GM18907 (cell line): ENCODE results near the gene LHX6.

ENCODE experiments used
- ATAC-seq: cut with Tn5 transposase; IDR thresholded peaks from one replicate; pipeline ENCODE4 v1.9.1; 2021; ENCODE audit warnings: mild to moderate bottlenecking, moderate library complexity; ENCODE audit not compliant: unreplicated experiment

LHX6 gene

DNA sequence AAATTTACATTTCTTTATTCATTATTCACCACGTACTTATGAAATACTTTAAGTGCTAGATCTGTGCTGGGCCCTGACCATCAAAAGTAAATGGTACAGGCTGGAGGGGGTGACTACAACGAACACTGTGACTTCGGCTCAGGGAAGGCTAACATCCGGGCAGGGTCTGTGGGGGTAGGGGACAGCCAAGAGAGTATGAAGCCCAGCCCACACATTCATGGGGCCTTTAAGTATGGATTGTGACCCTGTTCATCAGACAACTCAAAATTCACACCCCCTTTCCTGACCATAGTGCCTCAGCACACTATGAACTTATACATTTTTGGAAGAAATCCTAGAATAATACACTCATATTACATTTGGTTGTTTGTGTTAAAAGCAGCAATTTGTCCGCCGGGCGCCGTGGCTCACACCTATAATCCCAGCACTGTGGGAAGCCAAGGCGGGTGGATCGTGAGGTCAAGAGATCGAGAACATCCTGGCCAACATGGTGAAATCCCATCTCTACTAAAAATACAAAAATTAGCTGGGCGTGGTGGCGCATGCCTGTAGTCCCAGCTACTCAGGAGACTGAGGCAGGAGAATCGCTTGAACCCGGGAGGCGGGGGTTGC is 35.7 kb downstream of the LHX6 start:
- ATAC-seq = no peak

DNA sequence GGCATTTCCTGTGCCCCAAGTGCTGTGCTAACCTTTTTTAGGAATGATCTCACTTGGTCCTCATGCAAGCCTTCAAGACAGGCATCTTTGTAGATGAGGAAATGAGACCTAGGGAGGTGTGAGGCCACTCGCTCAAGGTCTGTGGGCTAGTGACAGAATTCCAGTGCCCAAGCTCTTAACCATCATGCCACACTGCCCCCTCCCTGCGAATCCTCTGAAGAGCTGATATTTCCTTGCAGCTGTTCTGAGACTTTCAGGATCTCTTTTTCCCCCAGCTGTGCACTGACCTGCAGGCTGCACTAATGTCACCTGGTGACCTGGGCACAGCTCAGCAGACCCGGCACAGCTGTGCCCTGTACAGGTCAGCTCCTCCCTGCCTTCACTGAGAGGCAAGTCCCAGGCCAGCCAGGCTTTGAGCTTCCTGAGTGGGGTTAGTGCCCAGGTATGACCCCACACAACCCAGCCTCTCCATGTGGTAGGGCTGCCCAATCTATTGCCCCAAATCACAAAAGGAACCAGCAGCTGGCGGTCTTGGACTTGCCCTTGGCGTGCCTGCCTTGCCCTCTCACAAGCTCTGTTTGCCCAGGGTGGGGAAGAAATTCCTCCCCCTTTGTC is 36.4 kb downstream of the LHX6 start:
- ATAC-seq = no peak

DNA sequence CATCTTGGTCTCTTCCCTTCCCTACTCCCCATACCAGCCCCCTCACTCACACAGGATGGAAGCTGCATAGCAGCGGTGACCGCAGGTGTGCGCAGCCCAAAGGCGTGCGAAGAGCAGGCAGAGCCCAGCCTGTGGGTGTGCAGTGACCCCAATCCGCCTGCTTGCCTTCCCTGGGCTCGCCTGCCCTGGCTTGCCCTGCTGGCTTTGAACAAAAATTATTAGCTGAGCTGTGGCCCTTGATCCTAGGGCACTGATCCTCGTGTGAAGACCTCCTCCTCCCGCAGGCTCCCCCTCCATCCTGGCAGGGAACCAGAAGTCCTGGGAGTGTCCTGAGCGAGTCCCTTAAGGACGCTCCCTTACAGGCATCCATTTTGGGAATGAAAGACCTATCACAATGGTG is 37.2 kb downstream of the LHX6 start:
- no peak for ATAC-seq

DNA sequence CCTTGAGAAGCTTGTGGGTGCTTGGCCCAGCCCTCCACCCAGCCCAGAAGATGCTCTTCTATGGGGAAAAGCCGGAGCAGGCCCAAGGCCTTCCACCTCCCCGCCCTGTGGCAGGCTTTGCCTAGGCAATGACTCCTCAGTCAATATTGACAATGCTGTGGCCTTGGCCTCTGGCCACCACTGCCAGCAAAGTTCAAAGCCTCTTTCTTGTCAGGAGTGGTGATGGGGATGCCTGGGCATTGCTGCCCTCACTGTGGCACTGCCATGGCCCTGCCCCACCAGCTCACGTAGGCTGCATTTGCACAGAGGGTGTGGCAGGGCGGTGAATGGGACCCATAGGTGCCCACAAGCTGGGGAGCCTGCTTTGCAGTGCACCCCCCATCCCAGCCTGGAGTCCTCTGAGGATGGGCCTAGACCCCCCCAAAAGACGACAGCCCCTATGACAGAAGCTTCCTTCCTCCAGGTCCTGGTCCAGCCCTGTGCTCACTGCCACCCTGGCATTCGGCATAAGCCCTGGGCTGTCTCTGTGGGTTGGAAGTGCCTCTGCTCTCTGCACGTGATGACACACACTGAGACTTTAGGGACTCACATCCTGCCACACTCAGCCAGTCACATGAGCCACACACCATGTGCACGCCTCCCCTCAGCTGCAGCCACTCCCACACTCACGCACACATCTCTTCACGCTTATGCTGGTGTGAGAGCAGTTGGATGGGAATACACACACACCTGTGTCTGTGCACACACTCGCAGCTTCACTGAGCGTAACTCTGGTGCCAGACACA is 38.0 kb downstream of the LHX6 start:
- ATAC-seq = no peak

DNA sequence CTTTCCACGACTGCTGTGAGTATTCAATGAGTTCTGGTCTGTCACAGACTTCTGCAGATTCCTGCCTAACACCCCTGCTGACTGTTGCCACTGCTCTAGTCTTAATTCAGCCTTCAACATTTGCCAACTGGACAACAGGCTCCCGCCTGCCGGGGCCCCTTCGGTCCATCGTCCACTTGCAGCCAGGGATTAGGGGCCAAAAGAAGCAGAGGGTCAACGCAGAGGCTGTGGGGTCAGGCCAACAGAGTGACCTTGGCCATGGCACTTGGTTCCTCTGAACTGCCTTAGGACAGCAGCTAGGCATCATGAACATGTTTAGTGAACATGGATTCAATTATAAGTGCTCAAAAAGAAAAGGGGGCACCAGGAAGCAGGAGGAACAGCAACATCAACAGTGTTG is 40.4 kb downstream of the LHX6 start:
- no peak for ATAC-seq

DNA sequence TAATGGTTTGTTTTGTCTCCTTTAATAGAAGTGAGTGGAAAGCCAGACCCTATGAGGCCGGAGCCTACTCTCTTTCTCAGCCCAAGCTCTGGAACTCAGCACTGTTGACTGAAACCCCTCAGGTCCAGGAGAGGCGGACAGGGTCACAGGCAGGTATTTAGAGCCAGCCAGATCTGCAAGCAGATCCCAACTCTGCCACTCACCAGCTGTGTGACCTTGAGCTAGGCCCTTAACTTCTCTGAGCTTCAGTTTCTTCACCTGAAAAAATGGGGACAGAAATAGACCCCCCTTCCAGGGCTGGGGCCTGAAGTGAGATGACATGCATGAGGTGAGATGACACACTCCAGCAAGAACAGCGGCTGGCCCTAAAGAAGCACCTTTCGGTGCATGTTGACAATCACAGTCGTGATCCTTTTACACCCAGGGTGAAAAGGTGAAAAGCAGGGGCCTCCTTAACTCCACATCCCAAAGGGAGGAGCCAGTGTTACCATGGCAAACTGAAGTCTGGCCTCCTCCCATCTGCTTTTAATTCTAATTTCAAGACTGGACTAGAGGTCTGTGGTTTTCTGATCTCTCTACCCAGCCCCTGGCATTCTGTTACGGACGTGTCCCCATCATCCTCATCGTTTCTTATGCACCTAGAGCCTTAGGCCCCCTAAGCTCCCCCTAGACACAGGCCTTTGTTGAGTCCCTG is 41.8 kb downstream of the LHX6 start:
- ATAC-seq = no peak

DNA sequence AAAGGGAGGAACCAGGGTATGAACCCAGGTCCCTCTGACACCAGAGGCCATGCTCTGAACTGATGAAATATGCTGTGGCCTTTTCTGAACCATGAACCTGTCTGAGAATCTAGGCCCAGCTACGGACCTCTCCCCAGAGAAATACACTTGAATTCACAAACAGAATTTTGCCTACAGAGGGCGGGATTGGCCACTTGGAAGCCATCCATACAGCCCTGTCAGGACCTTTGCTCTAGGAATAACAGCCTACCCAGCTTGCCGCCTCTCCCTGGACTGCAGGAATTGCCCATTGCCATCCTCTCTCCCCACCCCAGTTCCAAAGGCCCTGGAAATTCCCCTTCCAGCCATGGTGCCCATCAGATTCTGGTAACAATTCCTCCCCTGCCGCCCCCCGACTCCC is 42.5 kb downstream of the LHX6 start:
- ATAC-seq = no peak

DNA sequence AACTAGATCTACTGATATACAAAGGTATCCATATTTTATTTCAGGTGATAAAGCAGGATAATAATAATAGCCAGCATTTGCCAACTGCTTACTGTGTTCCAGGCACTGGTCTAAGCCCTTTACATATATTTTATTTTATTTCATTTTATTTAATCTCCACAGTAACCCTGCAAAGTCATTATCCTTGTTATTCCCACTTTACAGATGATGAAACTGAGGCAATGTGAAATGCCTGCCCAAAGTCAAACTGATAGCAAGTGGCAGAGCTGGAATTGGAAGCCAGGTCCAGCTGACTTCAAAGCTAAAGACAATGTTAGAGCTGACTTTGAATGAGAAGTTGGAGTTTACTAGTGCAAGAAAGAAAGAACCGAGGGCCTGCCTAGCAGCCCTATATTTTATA is 44.2 kb downstream of the LHX6 start:
- ATAC-seq = no peak

DNA sequence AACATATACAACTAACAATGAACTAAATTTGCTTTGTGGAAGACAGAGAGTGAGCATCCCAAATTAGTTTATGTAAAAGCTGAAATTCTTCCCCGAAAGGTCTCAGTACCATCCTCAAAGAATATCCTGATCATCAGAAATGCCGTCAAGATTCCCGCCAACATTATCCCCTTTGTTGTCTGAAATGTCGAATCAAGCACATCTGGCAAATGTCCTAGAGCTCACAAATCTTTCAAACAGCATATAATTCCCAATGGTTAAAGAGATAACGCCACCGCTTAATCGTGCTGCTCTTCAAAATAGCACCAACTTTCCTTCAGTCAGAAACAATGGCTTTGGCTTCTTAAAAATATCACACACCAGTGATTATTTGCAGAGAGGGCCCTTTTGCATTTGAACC is 45.3 kb downstream of the LHX6 start:
- no peak for ATAC-seq

DNA sequence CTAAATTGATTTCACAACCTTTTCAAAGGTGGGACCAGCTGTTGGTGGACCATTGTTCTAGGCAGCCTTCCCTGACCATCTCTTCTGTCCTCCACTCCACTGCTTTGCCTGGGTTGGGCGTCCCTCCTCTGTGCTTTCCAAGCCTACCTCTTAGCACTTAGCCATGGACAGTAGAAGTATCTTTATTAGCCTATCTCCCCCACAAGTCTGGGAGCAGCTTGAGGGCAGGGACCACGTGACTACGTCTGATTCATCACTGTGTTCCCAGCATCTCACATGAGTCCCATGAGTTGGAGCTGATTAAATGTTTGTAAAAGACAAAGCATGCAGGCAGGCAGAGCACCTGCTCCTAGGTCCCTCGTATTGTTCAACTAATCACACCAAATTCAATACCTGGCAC is 48.1 kb downstream of the LHX6 start:
- ATAC-seq = no peak

DNA sequence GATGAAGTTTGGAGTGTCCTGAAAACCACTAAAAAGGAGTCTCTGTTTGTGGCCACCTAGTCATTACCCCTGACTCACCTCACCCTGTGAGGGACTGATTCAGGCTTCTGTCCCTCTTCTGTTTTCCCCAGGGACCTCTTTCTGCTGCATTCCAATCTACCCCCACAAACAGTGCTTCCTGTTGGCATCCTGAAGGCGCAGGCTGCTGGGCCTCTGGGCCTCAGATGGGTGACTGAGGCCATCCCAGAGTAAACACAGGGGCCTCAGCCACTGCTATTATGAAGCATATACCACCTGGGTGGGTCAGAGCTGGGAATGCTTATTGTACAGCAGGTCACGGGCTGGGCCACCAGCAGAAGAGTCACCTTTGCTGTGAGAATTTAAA is 49.1 kb downstream of the LHX6 start:
- no peak for ATAC-seq

DNA sequence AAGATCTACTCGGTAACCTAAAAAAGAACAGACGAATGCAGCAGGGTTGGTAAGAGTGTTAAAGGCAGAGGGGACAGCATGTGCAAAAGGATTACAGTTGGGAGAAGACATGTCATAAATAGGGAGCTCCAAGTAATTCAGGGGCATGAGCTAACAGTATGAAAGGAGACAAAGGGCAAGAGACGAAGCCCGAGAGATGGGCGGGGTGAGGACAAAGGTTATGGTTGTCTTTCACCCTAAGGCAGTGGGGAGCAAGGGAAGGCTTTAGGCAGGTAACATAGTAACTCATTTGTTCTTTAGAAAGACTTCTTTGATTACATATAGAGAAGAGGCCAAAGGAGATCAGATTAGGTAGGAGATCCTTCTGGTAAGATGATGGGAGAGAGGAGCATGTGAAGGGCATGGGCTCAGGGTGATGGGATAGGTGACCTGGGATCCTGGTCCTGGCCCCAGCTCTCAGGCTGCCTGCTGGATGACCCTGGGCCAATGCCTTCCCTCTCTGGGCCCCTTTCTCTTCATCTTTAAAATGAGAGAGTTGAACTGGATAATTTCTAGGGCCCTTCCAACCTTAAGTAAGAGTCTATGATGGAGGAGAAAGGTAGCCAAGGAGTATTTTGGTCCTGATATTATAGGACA is 49.6 kb downstream of the LHX6 start:
- no peak for ATAC-seq

DNA sequence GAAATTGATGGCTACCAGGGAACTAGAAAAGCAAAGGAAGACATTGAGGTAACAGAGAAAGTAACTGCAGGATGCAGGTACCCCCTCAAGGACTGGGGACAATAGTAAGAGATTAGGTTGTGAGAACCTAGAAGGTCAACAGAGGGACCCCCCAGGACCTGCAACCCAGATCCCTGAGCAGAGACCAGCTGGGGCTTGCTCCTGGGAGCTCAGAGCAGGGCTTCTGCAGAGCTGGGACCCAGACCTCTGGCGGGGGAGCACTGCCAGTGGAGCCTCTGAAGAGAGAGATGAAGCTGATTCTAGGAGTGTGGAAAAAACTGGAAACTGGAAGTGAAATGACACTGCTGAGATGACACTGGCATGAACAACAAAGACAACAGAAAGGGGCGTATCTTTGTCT is 51.8 kb downstream of the LHX6 start:
- ATAC-seq = no peak

DNA sequence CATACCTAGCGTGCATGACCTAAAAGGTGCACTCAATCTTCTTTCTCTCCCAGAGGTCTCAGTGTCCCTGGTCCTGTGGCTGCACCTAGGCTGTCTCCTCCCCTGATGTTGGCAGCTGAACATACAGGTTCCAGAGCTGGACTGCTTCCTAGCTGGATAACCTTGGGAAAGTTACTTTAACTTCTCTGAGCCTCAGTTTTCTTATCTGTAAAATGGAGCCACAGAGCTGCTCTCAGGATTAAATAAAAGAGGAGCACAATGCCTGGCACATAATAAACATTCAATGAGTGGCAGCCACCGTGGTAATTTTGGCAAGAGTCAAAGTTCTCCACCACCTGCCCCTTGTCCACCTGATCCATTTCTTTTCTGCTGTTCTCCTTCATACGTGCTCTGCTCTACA is 55.1 kb downstream of the LHX6 start:
- ATAC-seq = no peak

DNA sequence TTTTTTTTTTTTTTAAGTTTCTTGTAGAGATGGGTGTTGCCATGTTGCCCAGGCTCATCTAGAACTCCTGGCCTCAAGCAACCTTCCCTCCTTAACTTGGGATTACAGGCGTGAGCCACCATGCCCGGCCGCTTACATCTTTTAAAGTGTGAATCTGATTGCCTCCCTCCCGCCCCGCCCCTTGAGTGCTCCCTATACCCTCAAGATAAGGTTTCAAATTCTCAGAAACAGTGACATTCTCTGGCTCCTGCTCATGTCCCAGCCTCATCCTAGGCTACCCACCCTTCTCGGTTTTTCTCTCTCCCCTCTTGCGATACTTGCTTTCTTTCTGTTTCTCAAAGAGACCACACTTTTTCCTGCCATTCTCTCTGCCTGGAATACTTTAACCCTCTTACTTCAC is 56.6 kb downstream of the LHX6 start:
- ATAC-seq = no peak

DNA sequence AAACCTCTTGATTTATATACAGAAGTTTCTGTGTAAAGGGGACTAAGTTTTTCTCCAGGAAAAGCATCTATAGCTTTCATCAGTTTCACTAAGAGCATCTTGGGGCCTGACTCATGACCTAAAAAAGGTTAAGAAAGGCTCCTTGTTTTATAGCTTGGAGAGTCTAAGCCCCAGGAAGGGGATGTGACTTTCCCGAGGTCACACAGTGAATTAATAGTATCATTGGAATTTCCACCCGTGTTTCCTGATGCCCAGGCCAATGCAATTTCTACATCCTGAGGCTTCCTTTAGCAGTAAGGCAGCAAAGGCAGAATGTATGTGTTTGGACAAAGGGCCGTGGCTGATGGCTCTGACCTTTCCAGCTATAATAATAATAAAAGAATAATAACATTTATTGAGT is 60.4 kb downstream of the LHX6 start:
- ATAC-seq = no peak

DNA sequence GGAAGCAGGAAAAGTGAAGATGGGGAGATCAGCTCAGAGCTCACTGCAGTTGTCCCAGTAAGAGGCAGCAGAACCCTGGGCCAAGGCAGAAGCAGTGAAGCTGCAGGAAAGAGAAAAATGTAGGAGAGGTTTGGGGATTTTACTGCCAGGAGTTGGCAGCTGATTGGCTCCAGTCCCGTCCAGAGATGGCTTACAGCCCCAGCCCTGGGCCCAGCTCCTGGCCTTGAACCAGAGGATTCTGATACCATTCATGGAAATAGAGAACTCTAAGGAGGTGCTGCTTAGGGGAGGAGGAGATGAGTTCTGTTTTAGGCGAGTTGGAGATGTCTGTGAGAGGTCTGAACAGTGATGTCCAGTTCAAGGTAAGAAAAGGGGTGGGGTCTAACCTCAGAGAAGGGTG is 64.5 kb downstream of the LHX6 start:
- ATAC-seq = no peak

DNA sequence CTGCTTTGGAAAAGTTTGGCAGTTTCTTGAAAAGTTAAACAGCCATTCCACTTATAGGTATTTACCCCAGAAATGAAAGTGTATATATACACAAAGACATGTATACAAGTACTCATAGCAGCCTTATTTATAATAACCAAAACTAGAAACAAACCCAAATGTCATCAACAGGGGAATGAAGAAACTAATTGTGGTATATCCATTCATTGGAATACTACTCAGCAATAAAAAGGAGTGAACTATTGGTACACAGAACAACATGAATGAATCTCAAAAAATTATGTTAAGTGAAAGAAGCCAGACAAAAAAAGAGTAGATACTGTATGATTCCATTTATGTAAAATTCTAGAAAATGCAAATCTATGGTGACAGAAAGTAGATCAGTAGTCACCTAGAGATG is 66.3 kb downstream of the LHX6 start:
- no peak for ATAC-seq

DNA sequence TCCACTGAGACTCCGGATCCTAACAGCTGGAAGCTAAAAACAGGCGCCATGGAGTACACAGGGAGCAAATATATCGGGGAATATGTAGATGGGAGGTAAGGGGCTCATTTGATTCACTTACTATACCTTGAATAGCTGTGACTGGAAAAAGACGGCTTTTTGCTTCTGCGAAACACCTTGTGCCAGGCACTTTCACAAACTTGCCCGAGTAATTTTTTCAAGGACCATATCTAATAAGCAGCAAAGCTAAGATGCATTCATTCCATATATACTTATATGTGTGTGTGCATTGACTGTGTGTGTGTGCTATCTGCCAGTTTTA is 68.9 kb downstream of the LHX6 start:
- ATAC-seq = no peak

DNA sequence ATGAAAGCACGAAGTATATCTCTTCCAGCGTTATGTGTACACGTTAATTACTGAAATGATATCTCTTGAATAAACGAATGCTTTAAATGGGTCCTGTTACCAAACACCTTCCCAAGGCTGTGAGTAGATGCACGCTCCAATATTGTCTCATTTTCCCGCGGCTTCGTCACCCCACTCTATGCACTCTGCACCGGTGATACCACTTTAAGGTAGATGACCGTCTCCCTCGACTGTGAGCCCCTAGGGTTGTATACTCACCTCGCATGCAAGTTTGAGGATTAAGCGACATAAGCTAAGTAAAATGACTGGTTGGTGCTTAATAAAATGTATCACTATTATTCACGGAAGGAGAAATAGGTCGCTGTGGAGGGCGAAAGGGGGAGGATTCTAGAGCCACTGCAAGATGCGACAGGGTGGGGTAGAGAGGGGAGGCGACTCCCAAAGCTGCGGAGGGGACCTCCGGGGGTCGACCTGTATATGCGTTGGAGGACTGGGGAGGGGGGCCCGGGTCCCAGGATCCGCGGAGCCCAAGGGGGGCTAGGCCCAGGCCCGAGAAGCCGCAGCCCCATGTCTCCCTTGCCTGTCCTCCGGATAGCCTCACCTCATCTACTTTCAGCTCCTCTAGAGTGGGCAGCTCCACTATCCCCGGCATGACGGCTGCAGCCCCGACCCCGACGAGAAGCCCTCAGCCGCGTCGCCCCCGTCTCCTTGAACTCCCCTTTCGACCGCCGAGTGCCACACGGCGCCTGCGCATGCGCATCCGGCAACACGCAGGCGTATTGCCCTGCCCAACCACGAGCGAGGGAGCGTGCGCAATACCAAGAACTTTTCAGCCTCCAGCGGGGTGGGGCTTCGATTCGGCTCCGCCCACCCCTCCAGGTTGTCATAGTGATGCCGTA is 69.5 kb downstream of the LHX6 start, which contains the start of the genes MORN5 and NDUFA8:
TSS of gene MORN5 (plus strand) at position 883 of the 899 bp plus-strand sequence. CDS start 65 bp downstream, outside the sequence.
TSS of gene NDUFA8 (minus strand) at position 754 of the 899 bp plus-strand sequence. CDS start at position 652, 102 bp downstream.
- ATAC-seq = peak; percentile 91
